Esophagus squamous epithelium (tissue), 5 donors: ENCODE data around the gene DIS3L2. TPM values are rescaled to one million over a fixed set of nuclear protein-coding genes. Genes with fewer than 3 reads are reported as not detected.

Source experiments
- DNase-seq: peaks from one replicate; lab custom pipeline; 2025; lab: John Stamatoyannopoulos, UW
- H3K27ac ChIP-seq, 4 donors: fragments of 200-600 bp; sonication (generic); one replicate each; pipeline ENCODE4 v1.5.1; 2016 to 2019; ENCODE audit warnings: mild to moderate bottlenecking in 1 of 4
- H3K27me3 ChIP-seq, 4 donors: fragments of 200-600 bp; sonication (generic); 1 replicate in 3 of 4; 2 replicates in 1 of 4; pipeline versions ENCODE4 v1.5.1 to v1.6.0; 2017 to 2021; ENCODE audit warnings: antibody characterized with exemption in 1 of 4
- H3K36me3 ChIP-seq, 3 donors: fragments of 200-600 bp; sonication (generic); one replicate each; pipeline ENCODE4 v1.5.1; 2016 to 2019
- H3K4me1 ChIP-seq, 3 donors: fragments of 200-600 bp; sonication (generic); one replicate each; pipeline ENCODE4 v1.5.1; 2017 to 2019
- H3K4me3 ChIP-seq, 4 donors: fragments of 200-600 bp; sonication (generic); 1 replicate in 3 of 4; 2 replicates in 1 of 4; pipeline ENCODE4 v1.5.1; 2016 to 2019; ENCODE audit warnings: mild to moderate bottlenecking in 2 of 4, moderate library complexity in 1 of 4
- H3K9me3 ChIP-seq, 3 donors: fragments of 200-600 bp; sonication (generic); one replicate each; pipeline ENCODE4 v1.5.1; 2016 to 2019
- POLR2A ChIP-seq, 4 donors: fragments of 450-650 bp; IDR thresholded peaks; one replicate each; pipeline ENCODE4 v1.6.1; 2017; ENCODE audit warnings: antibody characterized with exemption in 4 of 4, mild to moderate bottlenecking in 4 of 4, moderate library complexity in 3 of 4
- WGBS, 2 donors: methylation state at CpG; one replicate each; pipeline ENCODE4 v1.1.5; 2018; 5-methylcytosine and 5-hydroxymethylcytosine counted together
- intact Hi-C: fragments of 100-400 bp; cut with DNase I; formaldehyde crosslinking; loops from one replicate; pipeline ENCODE4 v1.15.0; 2022
- total RNA-seq, 4 donors: library from RNA; depleted of rRNA; stranded (reverse); fragments of >200 nt; gene quantifications; one replicate each; pipeline ENCODE4 v1.1.0, GENCODE V29; 2016
- TF ChIP-seq, protein P1 (sequence below), 6 experiments: fragments of 450-650 bp in 4 of 6; fragments of 200-600 bp in 2 of 6; sonication (generic) in 2 of 6; IDR thresholded peaks; one replicate each; pipeline ENCODE4 v1.5.1; 2016 to 2019; ENCODE audit warnings: antibody characterized with exemption in 6 of 6, mild to moderate bottlenecking in 4 of 6, moderate library complexity in 4 of 6
- donor health status: DM: yes; HTN: yes; CAD: no.

DIS3L2 gene
- total RNA-seq, 4 donors from 2014 or later: 14.5 to 42.8 (median 32.4) TPM

GRCh38 chr2:232210306-232210705 is 248.8 kb downstream of the DIS3L2 start:
- WGBS, 2 donors: 73 to 83% methylated on average over 5 to 6 of the region's 6 CpGs
- intact Hi-C loops: no loop called here
- H3K9me3 ChIP-seq: no peaks in the 10 kb centered on the region
- H3K27me3 ChIP-seq: no peaks in the 10 kb centered on the region
- no peak overlapping the region for H3K4me3 ChIP-seq
- peaks cover 0 to 12% (median 0%) of the 10 kb centered on the region in 3 donors for H3K36me3 ChIP-seq
- TF ChIP-seq, protein P1, sequence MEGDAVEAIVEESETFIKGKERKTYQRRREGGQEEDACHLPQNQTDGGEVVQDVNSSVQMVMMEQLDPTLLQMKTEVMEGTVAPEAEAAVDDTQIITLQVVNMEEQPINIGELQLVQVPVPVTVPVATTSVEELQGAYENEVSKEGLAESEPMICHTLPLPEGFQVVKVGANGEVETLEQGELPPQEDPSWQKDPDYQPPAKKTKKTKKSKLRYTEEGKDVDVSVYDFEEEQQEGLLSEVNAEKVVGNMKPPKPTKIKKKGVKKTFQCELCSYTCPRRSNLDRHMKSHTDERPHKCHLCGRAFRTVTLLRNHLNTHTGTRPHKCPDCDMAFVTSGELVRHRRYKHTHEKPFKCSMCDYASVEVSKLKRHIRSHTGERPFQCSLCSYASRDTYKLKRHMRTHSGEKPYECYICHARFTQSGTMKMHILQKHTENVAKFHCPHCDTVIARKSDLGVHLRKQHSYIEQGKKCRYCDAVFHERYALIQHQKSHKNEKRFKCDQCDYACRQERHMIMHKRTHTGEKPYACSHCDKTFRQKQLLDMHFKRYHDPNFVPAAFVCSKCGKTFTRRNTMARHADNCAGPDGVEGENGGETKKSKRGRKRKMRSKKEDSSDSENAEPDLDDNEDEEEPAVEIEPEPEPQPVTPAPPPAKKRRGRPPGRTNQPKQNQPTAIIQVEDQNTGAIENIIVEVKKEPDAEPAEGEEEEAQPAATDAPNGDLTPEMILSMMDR (IDR thresholded peaks at IDR 0.05): no peak
- TF ChIP-seq POLR2A (IDR thresholded peaks at IDR 0.05): no peak
- no peak overlapping the region for H3K27ac ChIP-seq
- no peak for DNase-seq
- H3K4me1 ChIP-seq: peaks cover 0 to 19% (median 0%) of the 10 kb centered on the region in 3 donors

GRCh38 chr2:232211743-232212686 is 250.5 kb downstream of the DIS3L2 start:
- intact Hi-C loops: no loop called here
- Histone ChIP-seq H3K4me1 (peaks cover 0 to 19% (median 0%) of the 10 kb centered on the region in 3 donors), H3K27ac (no peak overlapping the region), H3K4me3 (no peak overlapping the region), H3K9me3 (no peaks in the 10 kb centered on the region), H3K36me3 (peaks cover 0 to 17% (median 0%) of the 10 kb centered on the region in 3 donors), H3K27me3 (no peaks in the 10 kb centered on the region)
- 43 to 64% methylated on average over 8 of the region's 8 CpGs for WGBS, 2 donors
- no peak for DNase-seq
- no peak for TF ChIP-seq POLR2A (IDR thresholded peaks at IDR 0.05)
- TF ChIP-seq, protein P1 (IDR thresholded peaks at IDR 0.05): no peak

DNA sequence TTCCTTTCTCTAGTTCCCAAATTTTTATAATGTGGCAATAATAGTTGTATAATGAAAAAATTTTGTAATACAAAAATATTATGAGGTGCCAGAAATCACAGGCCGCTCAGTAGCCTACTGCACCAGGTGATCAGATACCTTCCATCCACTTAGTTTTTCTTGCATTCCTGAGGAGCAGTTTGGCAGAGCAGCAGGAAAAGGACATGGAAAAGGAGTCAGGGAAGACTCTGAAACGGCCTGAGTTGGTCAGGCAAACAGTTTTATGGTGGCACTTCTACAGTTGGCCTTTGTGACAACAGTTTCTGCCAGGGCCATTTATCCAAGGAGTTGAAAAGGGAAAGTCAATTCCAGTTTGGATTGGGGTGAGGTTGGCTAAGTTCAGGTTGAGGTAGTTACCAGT is 251.7 kb downstream of the DIS3L2 start:
- Histone ChIP-seq H3K36me3 (peaks cover 0 to 29% (median 0%) of the 10 kb centered on the region in 3 donors), H3K27me3 (no peaks in the 10 kb centered on the region), H3K9me3 (no peaks in the 10 kb centered on the region), H3K4me3 (no peak overlapping the region), H3K4me1 (peaks cover 0 to 19% (median 0%) of the 10 kb centered on the region in 3 donors), H3K27ac (no peak overlapping the region)
- DNase-seq: no peak
- 58 to 73% methylated on average over 2 of the region's 2 CpGs for WGBS, 2 donors
- TF ChIP-seq, protein P1 (IDR thresholded peaks at IDR 0.05): no peak
- TF ChIP-seq POLR2A (IDR thresholded peaks at IDR 0.05): no peak
- intact Hi-C loops: no loop called here

- TF ChIP-seq POLR2A (IDR thresholded peaks at IDR 0.05): no peak
- TF ChIP-seq, protein P1 (IDR thresholded peaks at IDR 0.05): no peak
- WGBS, 2 donors: 95% methylated on average over 5 of the region's 5 CpGs
Measured at GRCh38 chr2:232214053-232214452, 252.5 kb downstream of the DIS3L2 start.

DNA sequence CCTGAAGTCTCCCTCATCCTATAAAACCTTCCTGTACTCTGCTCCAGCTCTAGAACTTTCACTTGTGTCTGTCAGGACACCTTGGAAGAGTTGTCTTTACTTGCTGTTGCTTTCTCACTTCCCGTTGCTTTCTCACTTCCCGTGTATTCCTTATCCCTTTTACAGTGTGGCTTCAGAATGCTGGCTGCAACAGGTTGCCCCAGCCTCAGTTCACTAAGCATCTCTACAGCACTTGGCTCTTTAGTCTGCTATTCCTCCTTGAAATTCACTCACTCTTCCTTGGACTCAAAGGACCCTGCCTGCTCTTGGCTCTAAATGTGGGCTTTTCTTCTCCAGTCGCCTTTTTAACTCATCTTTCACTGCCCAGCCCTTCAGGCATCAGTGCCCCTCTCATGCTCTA is 254.5 kb downstream of the DIS3L2 start:
- no peak for DNase-seq
- 81 to 84% methylated on average over 3 of the region's 3 CpGs for WGBS, 2 donors

More at GRCh38 chr2:232214053-232214452, 252.5 kb downstream of the DIS3L2 start:
- Histone ChIP-seq H3K4me1 (peaks cover 0 to 22% (median 0%) of the 10 kb centered on the region in 3 donors), H3K9me3 (no peaks in the 10 kb centered on the region), H3K4me3 (no peak overlapping the region), H3K36me3 (peaks cover 0 to 33% (median 0%) of the 10 kb centered on the region in 3 donors), H3K27ac (no peak overlapping the region), H3K27me3 (no peaks in the 10 kb centered on the region)
- intact Hi-C loops: no loop called here
- no peak for DNase-seq

More for the DNA sequence above, 254.5 kb downstream of the DIS3L2 start:
- H3K4me1 ChIP-seq: peaks cover 0 to 18% (median 0%) of the 10 kb centered on the region in 3 donors
- intact Hi-C loops: no loop called here
- H3K4me3 ChIP-seq: no peak overlapping the region
- no peaks in the 10 kb centered on the region for H3K27me3 ChIP-seq
- H3K27ac ChIP-seq: no peak overlapping the region
- TF ChIP-seq, protein P1 (IDR thresholded peaks at IDR 0.05): no peak
- peaks cover 0 to 24% (median 0%) of the 10 kb centered on the region in 3 donors for H3K36me3 ChIP-seq
- no peaks in the 10 kb centered on the region for H3K9me3 ChIP-seq
